ENCODE data around the gene CROT. TPM values are rescaled to one million over a fixed set of nuclear protein-coding genes. Genes with fewer than 3 reads are reported as not detected.

CROT gene
- total RNA-seq, 8 experiments from 2014 or later: 5.8 to 18.2 (median 9.0) TPM

GRCh38 chr7:87328281-87328680 lies 17.2 kb upstream of the CROT start:
- 0 to 100% (median 100%) methylated on average over 1 to 3 of the region's 3 CpGs; no CpG with 5 or more reads in 5 of the 10 experiments for WGBS, 10 experiments
- no peak overlapping the region for H3K4me3 ChIP-seq
- in situ Hi-C loops (cut with MboI; ENCODE audit: low pct_unique_long_range_greater_than_20kb in 2 of 9, low sequenced_read_pairs in 9 of 9, unreplicated experiment in 9 of 9): no loop called here
- no peak overlapping the region for H3K27ac ChIP-seq
- ATAC-seq (replicated peaks in 6 of 8): no peak
- no peaks in the 10 kb centered on the region for H3K4me1 ChIP-seq (replicated peaks in 1 of 2)

GRCh38 chr7:87330316-87330715 lies 15.1 kb upstream of the CROT start:
- in situ Hi-C loops (cut with MboI; ENCODE audit: low pct_unique_long_range_greater_than_20kb in 2 of 9, low sequenced_read_pairs in 9 of 9, unreplicated experiment in 9 of 9): no loop called here
- H3K27ac ChIP-seq: no peak overlapping the region
- WGBS, 10 experiments: 40 to 100% (median 78%) methylated on average over 1 to 2 of the region's 3 CpGs; no CpG with 5 or more reads in 2 of the 10 experiments
- ATAC-seq (replicated peaks in 6 of 8): no peak
- no peak overlapping the region for H3K4me3 ChIP-seq
- no peaks in the 10 kb centered on the region for H3K4me1 ChIP-seq (replicated peaks in 1 of 2)

- Histone ChIP-seq H3K27ac (no peak overlapping the region), H3K4me1 (replicated peaks in 1 of 2) (no peaks in the 10 kb centered on the region), H3K4me3 (no peak overlapping the region)
- 40 to 100% (median 70%) methylated on average over 1 to 2 of the region's 2 CpGs; no CpG with 5 or more reads in 6 of the 10 experiments for WGBS, 10 experiments
- no peak for ATAC-seq (replicated peaks in 6 of 8)
- in situ Hi-C loops (cut with MboI; ENCODE audit: low pct_unique_long_range_greater_than_20kb in 2 of 9, low sequenced_read_pairs in 9 of 9, unreplicated experiment in 9 of 9): no loop called here
These were observed 14.5 kb upstream of the CROT start for GRCh38 chr7:87330942-87331341.

GRCh38 chr7:87331687-87332252 lies 13.7 kb upstream of the CROT start:
- in situ Hi-C loops (cut with MboI; ENCODE audit: low pct_unique_long_range_greater_than_20kb in 2 of 9, low sequenced_read_pairs in 9 of 9, unreplicated experiment in 9 of 9): no loop called here
- whole genome bisulfite sequencing, 10 experiments: 89 to 100% (median 98%) methylated on average over 1 to 5 of the region's 5 CpGs; no CpG with 5 or more reads in 2 of the 10 experiments
- H3K4me3 ChIP-seq: no peak overlapping the region
- H3K4me1 ChIP-seq (replicated peaks in 1 of 2): no peaks in the 10 kb centered on the region
- no peak for ATAC-seq (replicated peaks in 6 of 8)
- H3K27ac ChIP-seq: no peak overlapping the region

GRCh38 chr7:87332321-87332720 lies 13.1 kb upstream of the CROT start:
- WGBS, 10 experiments: 56 to 100% (median 93%) methylated on average over 1 to 2 of the region's 2 CpGs
- no peaks in the 10 kb centered on the region for H3K4me1 ChIP-seq (replicated peaks in 1 of 2)
- no peak overlapping the region for H3K4me3 ChIP-seq
- no peak for ATAC-seq (replicated peaks in 6 of 8)
- H3K27ac ChIP-seq: no peak overlapping the region
- in situ Hi-C loops (cut with MboI; ENCODE audit: low pct_unique_long_range_greater_than_20kb in 2 of 9, low sequenced_read_pairs in 9 of 9, unreplicated experiment in 9 of 9): no loop called here

GRCh38 chr7:87336136-87336535 lies 9.3 kb upstream of the CROT start:
- in situ Hi-C loops (cut with MboI; ENCODE audit: low pct_unique_long_range_greater_than_20kb in 2 of 9, low sequenced_read_pairs in 9 of 9, unreplicated experiment in 9 of 9): no loop called here
- Histone ChIP-seq H3K4me1 (replicated peaks in 1 of 2) (no peaks in the 10 kb centered on the region), H3K27ac (no peak overlapping the region), H3K4me3 (no peak overlapping the region)
- 88 to 100% (median 96%) methylated on average over 2 to 4 of the region's 4 CpGs; no CpG with 5 or more reads in 1 of the 10 experiments for WGBS, 10 experiments
- ATAC-seq (replicated peaks in 6 of 8): no peak

GRCh38 chr7:87337331-87337730 lies 8.1 kb upstream of the CROT start:
- H3K4me3 ChIP-seq: no peak overlapping the region
- H3K27ac ChIP-seq: no peak overlapping the region
- ATAC-seq (replicated peaks in 6 of 8): no peak
- WGBS, 10 experiments: 89 to 100% (median 95%) methylated on average over 1 to 2 of the region's 2 CpGs; no CpG with 5 or more reads in 2 of the 10 experiments
- no peaks in the 10 kb centered on the region for H3K4me1 ChIP-seq (replicated peaks in 1 of 2)
- in situ Hi-C loops (cut with MboI; ENCODE audit: low pct_unique_long_range_greater_than_20kb in 2 of 9, low sequenced_read_pairs in 9 of 9, unreplicated experiment in 9 of 9): no loop called here

- ATAC-seq (replicated peaks in 6 of 8): peak in 2 of 8 experiments; percentile 29 to 32
- Histone ChIP-seq H3K27ac (no peak overlapping the region), H3K4me1 (replicated peaks in 1 of 2) (peaks cover 5 to 10% of the 10 kb centered on the region in 2 donors), H3K4me3 (no peak overlapping the region)
- 0 to 86% (median 40%) methylated on average over 1 to 2 of the region's 2 CpGs for WGBS, 10 experiments
- in situ Hi-C loops (cut with MboI; ENCODE audit: low pct_unique_long_range_greater_than_20kb in 2 of 9, low sequenced_read_pairs in 9 of 9, unreplicated experiment in 9 of 9): no loop called here
These were observed 6.0 kb upstream of the CROT start for GRCh38 chr7:87339373-87339897.

- Histone ChIP-seq H3K27ac (no peak overlapping the region), H3K4me3 (no peak overlapping the region), H3K4me1 (replicated peaks in 1 of 2) (peaks cover 9 to 13% of the 10 kb centered on the region in 2 donors)
- in situ Hi-C loops (cut with MboI; ENCODE audit: low pct_unique_long_range_greater_than_20kb in 2 of 9, low sequenced_read_pairs in 9 of 9, unreplicated experiment in 9 of 9): no loop called here
- no peak for ATAC-seq (replicated peaks in 6 of 8)
- 100% methylated on average over 1 to 2 of the region's 2 CpGs; no CpG with 5 or more reads in 1 of the 10 experiments for WGBS, 10 experiments
These were observed 4.0 kb upstream of the CROT start for GRCh38 chr7:87341441-87341840.

GRCh38 chr7:87342231-87342630 lies 3.2 kb upstream of the CROT start:
- no peak for ATAC-seq (replicated peaks in 6 of 8)
- in situ Hi-C loops (cut with MboI; ENCODE audit: low pct_unique_long_range_greater_than_20kb in 2 of 9, low sequenced_read_pairs in 9 of 9, unreplicated experiment in 9 of 9): no loop called here
- Histone ChIP-seq H3K4me3 (no peak overlapping the region), H3K27ac (no peak overlapping the region), H3K4me1 (replicated peaks in 1 of 2) (peaks cover 10 to 13% of the 10 kb centered on the region in 2 donors)
- WGBS, 10 experiments: 26 to 63% (median 58%) methylated on average over 2 to 3 of the region's 3 CpGs; no CpG with 5 or more reads in 1 of the 10 experiments

GRCh38 chr7:87344446-87344845 lies 1.0 kb upstream of the CROT start:
- WGBS, 10 experiments: 0 to 30% (median 15%) methylated on average over 1 to 2 of the region's 2 CpGs
- peaks cover 10 to 13% of the 10 kb centered on the region in 2 donors for H3K4me1 ChIP-seq (replicated peaks in 1 of 2)
- no peak overlapping the region for H3K27ac ChIP-seq
- in situ Hi-C loops (cut with MboI; ENCODE audit: low pct_unique_long_range_greater_than_20kb in 2 of 9, low sequenced_read_pairs in 9 of 9, unreplicated experiment in 9 of 9): no loop called here
- peak overlapping the region; percentile 71 to 88 (median 81) for H3K4me3 ChIP-seq
- ATAC-seq (replicated peaks in 6 of 8): no peak

GRCh38 chr7:87345962-87346371 lies 503 bp downstream of the CROT start:
- in situ Hi-C loops (cut with MboI; ENCODE audit: low pct_unique_long_range_greater_than_20kb in 2 of 9, low sequenced_read_pairs in 9 of 9, unreplicated experiment in 9 of 9): no loop called here
- peak overlapping the region in 1 of 2 donors; percentile 35 for H3K27ac ChIP-seq
- H3K4me3 ChIP-seq: peak overlapping the region; percentile 71 to 88 (median 81)
- peak in 3 of 8 experiments; percentile 10 to 13 (median 12) for ATAC-seq (replicated peaks in 6 of 8)
- 0 to 28% (median 13%) methylated on average over 1 to 8 of the region's 8 CpGs; no CpG with 5 or more reads in 1 of the 10 experiments for WGBS, 10 experiments
- H3K4me1 ChIP-seq (replicated peaks in 1 of 2): peaks cover 10 to 13% of the 10 kb centered on the region in 2 donors

- 88 to 100% (median 100%) methylated on average over 1 of the region's 1 CpG; no CpG with 5 or more reads in 5 of the 10 experiments for WGBS, 10 experiments
- Histone ChIP-seq H3K4me1 (replicated peaks in 1 of 2) (peaks cover 10 to 13% of the 10 kb centered on the region in 2 donors), H3K27ac (no peak overlapping the region), H3K4me3 (no peak overlapping the region)
- in situ Hi-C loops (cut with MboI; ENCODE audit: low pct_unique_long_range_greater_than_20kb in 2 of 9, low sequenced_read_pairs in 9 of 9, unreplicated experiment in 9 of 9): no loop called here
- no peak for ATAC-seq (replicated peaks in 6 of 8)
These were observed 1.7 kb downstream of the CROT start for GRCh38 chr7:87347207-87347606.

GRCh38 chr7:87347664-87348063 lies 2.2 kb downstream of the CROT start:
- in situ Hi-C loops (cut with MboI; ENCODE audit: low pct_unique_long_range_greater_than_20kb in 2 of 9, low sequenced_read_pairs in 9 of 9, unreplicated experiment in 9 of 9): no loop called here
- 58 to 100% (median 90%) methylated on average over 1 to 2 of the region's 2 CpGs; no CpG with 5 or more reads in 1 of the 10 experiments for WGBS, 10 experiments
- Histone ChIP-seq H3K4me3 (no peak overlapping the region), H3K27ac (no peak overlapping the region), H3K4me1 (replicated peaks in 1 of 2) (peaks cover 8 to 11% of the 10 kb centered on the region in 2 donors)
- ATAC-seq (replicated peaks in 6 of 8): no peak
